Hepatocyte (in vitro differentiated cells): Measurements from ENCODE around the gene SLC2A4. TPM values are rescaled to one million over a fixed set of nuclear protein-coding genes. Genes with fewer than 3 reads are reported as not detected.

Experiments used
- DNase-seq: peaks from one replicate; pipeline ENCODE4 v3.0.0-alpha.2; 2016; ENCODE audit warnings: low spot score
- H2AFZ ChIP-seq: fragments of 200-600 bp; sonication (generic); 2 replicates; pipeline ENCODE4 v1.6.0; 2016; ENCODE audit warnings: antibody characterized with exemption, mild to moderate bottlenecking
- H3K27ac ChIP-seq: fragments of 200-600 bp; sonication (generic); 2 replicates; pipeline ENCODE4 v1.5.1; 2016; ENCODE audit warnings: mild to moderate bottlenecking
- H3K27me3 ChIP-seq: fragments of 200-600 bp; sonication (generic); 2 replicates; pipeline ENCODE4 v1.6.1; 2016
- H3K36me3 ChIP-seq: fragments of 200-600 bp; sonication (generic); replicated peaks from 2 replicates; pipeline ENCODE4 v1.5.1; 2016; ENCODE audit warnings: low read depth; ENCODE audit not compliant: insufficient read depth
- H3K4me1 ChIP-seq: fragments of 200-600 bp; sonication (generic); 2 replicates; pipeline ENCODE4 v1.5.1; 2016; ENCODE audit warnings: mild to moderate bottlenecking, moderate library complexity; ENCODE audit not compliant: insufficient read depth
- H3K4me2 ChIP-seq: fragments of 200-600 bp; sonication (generic); 2 replicates; pipeline ENCODE4 v1.6.0; 2016
- H3K4me3 ChIP-seq: fragments of 200-600 bp; sonication (generic); 2 replicates; pipeline ENCODE4 v1.5.1; 2016; ENCODE audit warnings: mild to moderate bottlenecking
- H3K79me2 ChIP-seq: fragments of 200-600 bp; sonication (generic); 2 replicates; pipeline ENCODE4 v1.6.0; 2017; ENCODE audit warnings: mild to moderate bottlenecking
- H3K9me2 ChIP-seq: fragments of 200-600 bp; sonication (generic); replicated peaks from 2 replicates; pipeline ENCODE4 v1.6.0; 2017; ENCODE audit warnings: mild to moderate bottlenecking; ENCODE audit not compliant: insufficient read depth
- H3K9me3 ChIP-seq: fragments of 200-600 bp; sonication (generic); 2 replicates; pipeline ENCODE4 v1.5.1; 2016; ENCODE audit warnings: low read depth, mild to moderate bottlenecking
- H4K20me1 ChIP-seq: fragments of 200-600 bp; sonication (generic); 2 replicates; pipeline ENCODE4 v1.6.0; 2016; ENCODE audit warnings: mild to moderate bottlenecking; ENCODE audit not compliant: insufficient read depth, poor library complexity, severe bottlenecking
- EZH2 ChIP-seq: fragments of 200-600 bp; sonication (generic); IDR thresholded peaks from 2 replicates; pipeline ENCODE4 v1.6.1; 2016; ENCODE audit warnings: antibody characterized with exemption, mild to moderate bottlenecking, borderline replicate concordance
- EZH2phosphoT487 ChIP-seq: fragments of 200-600 bp; sonication (generic); IDR thresholded peaks from one replicate; pipeline ENCODE4 v1.6.1; 2018; ENCODE audit warnings: antibody characterized with exemption, mild to moderate bottlenecking, low read depth, moderate library complexity; ENCODE audit not compliant: unreplicated experiment, severe bottlenecking
- WGBS: methylation state at CpG from one replicate; pipeline ENCODE4 v1.1.6; 2016; ENCODE audit warnings: low lambda C conversion rate; ENCODE audit errors: missing lambda C conversion rate; 5-methylcytosine and 5-hydroxymethylcytosine counted together
- polyA plus RNA-seq: library from polyadenylated mRNA; unstranded; fragments of >200 nt; fragmentation: Nextera tagmentation; extraction: Ambion mirVana; gene quantifications from 2 replicates; pipeline ENCODE4 v1.2.1, GENCODE V29; 2016
- total RNA-seq: library from RNA; depleted of rRNA; stranded (reverse); fragments of >200 nt; gene quantifications from 2 replicates; pipeline ENCODE4 v1.2.3, GENCODE V29; 2014
- TF ChIP-seq, protein P1 (sequence below): fragments of 200-600 bp; sonication (generic); IDR thresholded peaks from 2 replicates; pipeline ENCODE4 v1.5.1; 2016; ENCODE audit warnings: antibody characterized with exemption, mild to moderate bottlenecking; ENCODE audit not compliant: poor library complexity

The SLC2A4 gene
- total and polyA plus RNA-seq, 2 experiments from 2014 or later: 0.42 to 1.6 TPM

DNA sequence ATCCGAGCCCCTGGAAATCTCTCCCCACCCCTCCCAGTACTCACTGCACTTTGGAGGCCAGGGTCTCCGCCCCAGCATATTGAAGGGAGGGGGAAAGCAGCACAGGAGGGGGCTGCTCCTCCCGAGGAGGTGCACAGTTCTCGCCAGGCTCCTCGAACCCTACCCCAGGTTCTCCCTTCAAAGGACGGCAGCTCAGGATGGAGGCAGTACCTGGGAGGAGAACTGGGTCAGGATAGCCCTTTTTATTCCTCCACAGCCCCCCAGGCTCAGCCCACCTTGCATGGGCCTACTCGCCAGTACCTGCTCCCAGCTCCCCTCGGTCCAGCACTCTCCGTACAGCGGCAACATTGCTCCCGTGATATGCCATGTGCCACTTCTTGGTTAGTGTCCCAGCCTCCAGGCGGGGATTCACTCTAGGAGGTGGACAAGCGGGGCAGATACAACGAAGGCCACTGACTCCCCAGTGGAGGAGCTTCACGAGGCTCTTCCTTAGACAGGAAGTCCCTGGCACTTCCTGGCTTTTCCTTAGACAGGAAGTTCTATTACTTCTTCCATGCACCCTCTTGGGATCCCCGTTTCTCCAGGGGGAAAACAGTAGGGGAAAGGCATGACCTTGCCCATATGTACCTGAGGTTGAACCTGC is 35.8 kb downstream of the SLC2A4 start:
- peaks cover 11% of the 10 kb centered on the region for H3K4me1 ChIP-seq
- no peak overlapping the region for H3K4me3 ChIP-seq
- no peak overlapping the region for H3K27ac ChIP-seq
- TF ChIP-seq EZH2phosphoT487: no peak
- no peak overlapping the region for H3K4me2 ChIP-seq
- H3K79me2 ChIP-seq: peaks cover 24% of the 10 kb centered on the region
- no peaks in the 10 kb centered on the region for H3K36me3 ChIP-seq
- no peaks in the 10 kb centered on the region for H3K9me2 ChIP-seq
- peaks cover 8% of the 10 kb centered on the region for H4K20me1 ChIP-seq
- peak; percentile 8 for DNase-seq
- H3K27me3 ChIP-seq: no peaks in the 10 kb centered on the region
- no peak overlapping the region for H2AFZ ChIP-seq
- 89% methylated on average over 16 of the region's 16 CpGs for WGBS
- no peaks in the 10 kb centered on the region for H3K9me3 ChIP-seq

DNA sequence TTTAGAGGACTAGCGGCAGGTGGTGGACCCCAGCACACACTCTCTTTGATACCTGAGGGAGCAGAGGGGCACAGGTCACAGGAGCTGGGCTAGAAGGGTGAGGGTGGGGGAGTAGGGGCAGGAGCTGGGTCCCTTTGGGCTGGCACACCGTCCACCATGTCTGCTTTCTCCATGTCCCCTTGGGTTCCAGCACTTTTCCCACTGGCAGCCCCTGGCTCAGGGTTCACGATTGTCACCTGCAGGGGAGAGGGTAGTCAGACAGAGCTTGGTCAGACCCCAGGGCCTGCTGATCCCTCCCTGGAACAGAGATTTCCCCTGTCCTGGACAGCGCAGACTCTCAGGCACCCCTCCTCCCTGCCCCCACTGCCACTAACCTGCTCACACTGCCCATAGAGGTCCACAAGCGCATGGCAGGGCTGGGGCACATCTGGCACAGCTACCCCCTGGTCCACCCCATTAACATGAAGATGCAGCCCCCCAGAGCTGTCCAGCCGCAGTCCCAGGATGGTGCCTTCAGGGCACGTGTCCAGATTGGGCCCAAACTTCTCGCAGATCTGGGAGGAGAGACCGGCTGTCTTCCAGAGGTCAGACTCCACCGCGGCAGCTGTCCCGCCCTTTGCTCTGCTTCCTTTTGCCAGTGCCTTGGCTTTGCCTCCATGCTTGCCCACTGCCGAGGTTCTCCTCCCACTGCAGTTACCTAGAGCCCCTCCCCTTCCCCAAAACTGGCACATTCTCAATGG is 36.8 kb downstream of the SLC2A4 start:
- Histone ChIP-seq H3K4me3 (no peak overlapping the region), H3K4me1 (peaks cover 11% of the 10 kb centered on the region), H4K20me1 (no peaks in the 10 kb centered on the region), H3K4me2 (no peak overlapping the region), H3K9me2 (no peaks in the 10 kb centered on the region), H3K79me2 (peaks cover 14% of the 10 kb centered on the region), H3K27me3 (no peaks in the 10 kb centered on the region), H3K9me3 (no peaks in the 10 kb centered on the region), H3K36me3 (no peaks in the 10 kb centered on the region), H2AFZ (no peak overlapping the region), H3K27ac (no peak overlapping the region)
- peak; percentile 3 for DNase-seq
- 96% methylated on average over 13 of the region's 13 CpGs for WGBS
- TF ChIP-seq, protein P1, sequence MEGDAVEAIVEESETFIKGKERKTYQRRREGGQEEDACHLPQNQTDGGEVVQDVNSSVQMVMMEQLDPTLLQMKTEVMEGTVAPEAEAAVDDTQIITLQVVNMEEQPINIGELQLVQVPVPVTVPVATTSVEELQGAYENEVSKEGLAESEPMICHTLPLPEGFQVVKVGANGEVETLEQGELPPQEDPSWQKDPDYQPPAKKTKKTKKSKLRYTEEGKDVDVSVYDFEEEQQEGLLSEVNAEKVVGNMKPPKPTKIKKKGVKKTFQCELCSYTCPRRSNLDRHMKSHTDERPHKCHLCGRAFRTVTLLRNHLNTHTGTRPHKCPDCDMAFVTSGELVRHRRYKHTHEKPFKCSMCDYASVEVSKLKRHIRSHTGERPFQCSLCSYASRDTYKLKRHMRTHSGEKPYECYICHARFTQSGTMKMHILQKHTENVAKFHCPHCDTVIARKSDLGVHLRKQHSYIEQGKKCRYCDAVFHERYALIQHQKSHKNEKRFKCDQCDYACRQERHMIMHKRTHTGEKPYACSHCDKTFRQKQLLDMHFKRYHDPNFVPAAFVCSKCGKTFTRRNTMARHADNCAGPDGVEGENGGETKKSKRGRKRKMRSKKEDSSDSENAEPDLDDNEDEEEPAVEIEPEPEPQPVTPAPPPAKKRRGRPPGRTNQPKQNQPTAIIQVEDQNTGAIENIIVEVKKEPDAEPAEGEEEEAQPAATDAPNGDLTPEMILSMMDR: no peak
- TF ChIP-seq EZH2 (no peak), EZH2phosphoT487 (no peak)

DNA sequence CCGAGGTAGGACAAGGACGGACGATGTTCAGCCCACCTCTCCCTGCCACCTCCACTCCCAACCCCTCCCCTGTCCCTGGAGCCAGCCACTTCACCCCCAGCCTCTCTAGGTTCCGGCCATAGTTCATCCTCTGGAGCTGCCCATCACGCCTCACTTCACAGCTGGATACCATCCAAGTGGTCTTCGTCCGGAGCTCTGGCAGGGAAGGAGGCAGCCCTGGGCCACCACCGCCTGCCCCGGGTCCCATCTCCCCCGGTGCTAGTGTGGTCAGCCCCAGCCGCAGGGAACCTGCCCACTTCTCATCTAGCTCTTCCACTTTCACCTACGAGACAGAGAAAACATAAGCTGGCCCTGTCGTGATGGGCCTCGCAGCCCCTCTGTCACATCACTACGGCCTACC is 39.9 kb downstream of the SLC2A4 start:
- TF ChIP-seq, protein P1: no peak
- no peak for TF ChIP-seq EZH2phosphoT487
- TF ChIP-seq EZH2: no peak
- Histone ChIP-seq H3K27ac (no peak overlapping the region), H3K4me2 (no peak overlapping the region), H3K36me3 (no peaks in the 10 kb centered on the region), H2AFZ (no peak overlapping the region), H4K20me1 (no peaks in the 10 kb centered on the region), H3K79me2 (no peaks in the 10 kb centered on the region), H3K27me3 (no peaks in the 10 kb centered on the region), H3K9me2 (no peaks in the 10 kb centered on the region), H3K4me1 (no peaks in the 10 kb centered on the region), H3K4me3 (no peak overlapping the region), H3K9me3 (no peaks in the 10 kb centered on the region)
- WGBS: over 99% methylated on average over 15 of the region's 15 CpGs
- no peak for DNase-seq

DNA sequence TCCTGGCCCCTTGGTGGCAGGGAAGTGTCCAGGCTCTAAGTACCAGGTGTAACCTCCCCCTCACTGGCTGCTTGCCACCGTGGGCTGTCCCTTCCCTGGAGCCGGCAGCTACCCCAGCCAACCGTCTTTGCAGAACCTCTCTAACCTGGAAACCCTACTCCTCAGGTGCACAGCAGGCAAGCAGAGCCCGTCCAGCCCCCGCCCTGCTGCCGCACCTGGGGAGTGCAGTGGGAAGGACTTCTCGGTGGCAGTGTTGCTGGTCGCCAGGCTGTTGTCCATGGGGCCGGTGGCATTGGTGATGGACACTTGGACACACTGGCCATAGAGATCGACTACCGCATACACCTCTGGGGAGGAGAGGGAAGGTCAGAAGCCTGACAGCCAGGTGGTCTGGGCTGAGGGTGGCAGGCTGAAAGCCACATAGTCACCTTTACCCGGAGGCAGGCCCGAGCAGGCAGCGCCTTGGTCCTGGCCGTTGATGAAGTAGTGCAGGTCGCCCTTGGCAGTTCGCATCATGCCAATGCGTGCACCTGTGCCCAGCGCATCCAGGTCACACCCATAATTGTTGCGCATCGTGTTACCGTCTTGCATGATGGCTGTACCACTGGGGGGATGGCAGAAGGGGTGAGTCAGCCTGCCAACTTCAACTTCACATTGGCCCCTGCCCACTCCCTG is 41.1 kb downstream of the SLC2A4 start:
- Histone ChIP-seq H4K20me1 (no peaks in the 10 kb centered on the region), H3K4me2 (no peak overlapping the region), H3K9me3 (no peaks in the 10 kb centered on the region), H3K36me3 (no peaks in the 10 kb centered on the region), H3K27ac (no peak overlapping the region), H3K27me3 (no peaks in the 10 kb centered on the region), H3K79me2 (peaks cover 5% of the 10 kb centered on the region), H3K9me2 (no peaks in the 10 kb centered on the region), H3K4me3 (no peak overlapping the region), H2AFZ (no peak overlapping the region), H3K4me1 (no peaks in the 10 kb centered on the region)
- 97% methylated on average over 22 of the region's 22 CpGs for WGBS
- DNase-seq: no peak
- TF ChIP-seq EZH2phosphoT487 (no peak), EZH2 (no peak)
- TF ChIP-seq, protein P1: no peak
